BLaER1 (cell line): ENCODE measurements around the gene SLC24A3.
A peak's percentile ranks its signal among the peaks of the same experiment; 100 is the strongest.
"Not testable (repeated sequence)": the region's sequence is repeated elsewhere in the genome, so short reads cannot be mapped to it uniquely, and the experiment has no call there.

Experiments
- H3K27ac ChIP-seq: shearing (Covaris generic); formaldehyde crosslinking; 2 replicates; pipeline ENCODE4 v1.8.1; 2022
- H3K27me3 ChIP-seq: shearing (Covaris generic); formaldehyde crosslinking; 2 replicates; pipeline ENCODE4 v1.8.1; 2022
- H3K36me3 ChIP-seq: shearing (Covaris generic); formaldehyde crosslinking; 2 replicates; pipeline ENCODE4 v1.8.1; 2022
- H3K4me1 ChIP-seq: shearing (Covaris generic); formaldehyde crosslinking; 2 replicates; pipeline ENCODE4 v1.8.1; 2022
- H3K4me2 ChIP-seq: shearing (Covaris generic); formaldehyde crosslinking; 2 replicates; pipeline ENCODE4 v1.8.1; 2022
- H3K4me3 ChIP-seq: shearing (Covaris generic); formaldehyde crosslinking; 2 replicates; pipeline ENCODE4 v1.8.1; 2022
- H3K9ac ChIP-seq: shearing (Covaris generic); formaldehyde crosslinking; 2 replicates; pipeline ENCODE4 v1.8.1; 2022
- H3K9me3 ChIP-seq: shearing (Covaris generic); formaldehyde crosslinking; 2 replicates; pipeline ENCODE4 v1.8.1; 2022
- H4K20me1 ChIP-seq: shearing (Covaris generic); formaldehyde crosslinking; 2 replicates; pipeline ENCODE4 v1.8.1; 2022
- Cebpa-rat ChIP-seq: shearing (Covaris generic); IDR thresholded peaks from 2 replicates; pipeline ENCODE4 v1.8.1; 2022

Gene SLC24A3

DNA sequence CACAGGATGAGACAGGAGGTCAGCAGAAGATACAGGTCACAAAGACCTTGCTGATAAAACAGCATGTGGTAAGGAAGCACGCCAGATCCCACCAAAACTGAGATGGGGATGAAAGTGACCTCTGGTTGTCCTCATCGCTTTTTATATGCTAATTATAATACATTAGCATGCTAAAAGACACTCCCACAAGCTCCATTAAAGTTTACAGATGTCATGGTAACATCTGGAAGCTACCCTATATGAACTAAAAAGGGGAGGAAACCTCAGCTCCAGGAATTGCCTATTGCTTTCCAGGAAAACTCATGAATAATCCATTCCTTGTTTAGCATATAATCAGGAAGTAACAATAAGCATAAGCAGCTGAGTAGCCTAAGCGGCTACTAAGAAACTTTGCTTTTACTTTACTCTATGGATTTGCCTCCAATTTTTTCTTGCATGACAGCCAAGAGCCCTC is 537.2 kb downstream of the SLC24A3 start:
- H3K9ac ChIP-seq: no peak overlapping the region
- H3K27me3 ChIP-seq: no peaks in the 10 kb centered on the region
- peaks cover 14% of the 10 kb centered on the region; the same call in 1 of the 2 replicates for H3K9me3 ChIP-seq
- H3K4me2 ChIP-seq: no peak overlapping the region
- H3K4me3 ChIP-seq: no peak overlapping the region
- no peak for TF ChIP-seq Cebpa-rat
- H3K4me1 ChIP-seq: peaks cover 16% of the 10 kb centered on the region
- no peaks in the 10 kb centered on the region for H3K36me3 ChIP-seq
- H4K20me1 ChIP-seq: no peaks in the 10 kb centered on the region
- H3K27ac ChIP-seq: no peak overlapping the region

DNA sequence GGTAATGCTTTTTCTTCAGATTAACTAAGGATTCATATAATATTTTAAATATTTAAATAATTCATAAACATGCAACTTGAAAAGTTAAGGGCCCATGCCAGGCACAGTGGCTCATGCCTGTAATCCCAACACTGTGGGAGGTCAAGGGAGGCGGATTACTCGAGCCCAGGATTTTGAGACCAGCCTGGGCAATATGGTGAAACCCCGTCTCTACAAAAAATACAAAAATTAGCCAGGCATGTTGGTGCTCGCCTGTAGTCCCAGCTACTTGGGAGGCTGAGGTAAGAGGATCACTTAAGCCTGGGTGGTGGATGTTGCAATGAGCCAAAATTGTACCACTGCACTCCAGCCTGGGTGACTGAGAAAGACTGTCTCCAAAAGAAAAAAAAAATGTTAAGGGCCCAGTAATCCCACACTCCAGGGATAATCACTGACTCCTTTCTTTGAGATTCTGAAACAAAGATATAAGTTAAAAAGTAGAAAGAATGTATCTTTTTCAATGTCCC is 537.7 kb downstream of the SLC24A3 start:
- Histone ChIP-seq H3K27me3 (no peaks in the 10 kb centered on the region), H3K9me3 (peaks cover 8% of the 10 kb centered on the region; the same call in 1 of the 2 replicates), H3K36me3 (no peaks in the 10 kb centered on the region), H3K4me3 (no peak overlapping the region), H3K4me2 (no peak overlapping the region), H3K27ac (no peak overlapping the region), H3K9ac (no peak overlapping the region), H3K4me1 (peaks cover 16% of the 10 kb centered on the region), H4K20me1 (no peaks in the 10 kb centered on the region)
- TF ChIP-seq Cebpa-rat: no peak

GRCh38 chr20:19750907-19751636 is 538.6 kb downstream of the SLC24A3 start:
- Histone ChIP-seq H3K4me3 (no peak overlapping the region), H3K9ac (peak overlapping the region; percentile 39; the same call in 1 of the 2 replicates), H3K36me3 (no peaks in the 10 kb centered on the region), H4K20me1 (no peaks in the 10 kb centered on the region), H3K9me3 (no peaks in the 10 kb centered on the region; the same call in 1 of the 2 replicates), H3K27ac (peak overlapping the region; percentile 57), H3K4me1 (peaks cover 16% of the 10 kb centered on the region), H3K4me2 (peak overlapping the region; percentile 59), H3K27me3 (no peaks in the 10 kb centered on the region)
- no peak for TF ChIP-seq Cebpa-rat

GRCh38 chr20:19754201-19754600 is 541.8 kb downstream of the SLC24A3 start:
- H3K4me1 ChIP-seq: peaks cover 37% of the 10 kb centered on the region
- not testable (repeated sequence) for H3K9ac ChIP-seq, H4K20me1 ChIP-seq, H3K27me3 ChIP-seq, H3K4me2 ChIP-seq, H3K27ac ChIP-seq, H3K4me3 ChIP-seq, H3K36me3 ChIP-seq, H3K9me3 ChIP-seq

- peak overlapping the region; percentile 100 for H3K4me2 ChIP-seq
- H3K9ac ChIP-seq: peak overlapping the region; percentile 81
- peak overlapping the region; percentile 78 for H3K4me3 ChIP-seq
Measured at GRCh38 chr20:19756761-19757486, 544.5 kb downstream of the SLC24A3 start.

DNA sequence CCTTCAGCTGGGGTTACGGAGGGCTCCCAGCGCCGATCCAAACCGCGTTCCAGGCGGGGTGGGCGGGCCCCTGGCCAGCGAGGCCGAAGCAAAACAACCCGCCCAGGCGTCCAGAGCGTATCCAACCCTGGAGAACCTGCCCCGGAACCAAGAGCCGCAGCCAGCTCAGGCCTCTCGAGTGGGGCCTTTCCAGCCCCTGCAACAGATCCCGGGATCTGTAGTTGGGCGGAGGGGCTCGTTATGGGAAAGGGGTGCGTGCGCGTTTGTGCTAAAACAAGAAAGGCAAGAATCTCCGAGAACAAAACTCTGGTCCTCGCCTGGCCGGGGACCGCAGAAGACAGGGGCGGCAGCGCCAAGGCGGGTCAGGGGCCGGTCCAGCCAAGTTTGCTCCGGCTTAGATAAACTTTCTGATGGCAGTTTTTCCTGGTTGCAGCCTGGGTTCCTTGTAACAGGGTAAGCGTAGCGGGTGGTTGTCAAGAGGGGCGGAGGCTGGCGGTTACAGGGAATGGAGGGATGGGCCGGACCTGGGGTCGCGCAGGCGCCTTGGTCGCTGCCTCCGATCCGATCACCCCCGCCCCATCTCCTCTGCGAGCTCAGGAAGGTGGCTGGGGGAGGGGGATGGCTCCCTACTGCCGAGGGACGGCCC is 545.2 kb downstream of the SLC24A3 start:
- peak overlapping the region; percentile 83 for H3K27ac ChIP-seq
- no peaks in the 10 kb centered on the region for H3K36me3 ChIP-seq
- peaks cover 44% of the 10 kb centered on the region for H3K4me1 ChIP-seq
- no peak for TF ChIP-seq Cebpa-rat
- peak overlapping the region; percentile 78 for H3K4me3 ChIP-seq
- H3K4me2 ChIP-seq: peak overlapping the region; percentile 100
- peak overlapping the region; percentile 81 for H3K9ac ChIP-seq
- H3K27me3 ChIP-seq: no peaks in the 10 kb centered on the region
- no peaks in the 10 kb centered on the region for H3K9me3 ChIP-seq
- H4K20me1 ChIP-seq: peaks cover 36% of the 10 kb centered on the region

More at GRCh38 chr20:19756761-19757486, 544.5 kb downstream of the SLC24A3 start:
- Histone ChIP-seq H3K4me1 (peaks cover 38% of the 10 kb centered on the region), H3K9me3 (no peaks in the 10 kb centered on the region), H3K27me3 (no peaks in the 10 kb centered on the region), H3K36me3 (no peaks in the 10 kb centered on the region), H3K27ac (peak overlapping the region; percentile 83), H4K20me1 (peaks cover 31% of the 10 kb centered on the region)
- TF ChIP-seq Cebpa-rat: no peak

DNA sequence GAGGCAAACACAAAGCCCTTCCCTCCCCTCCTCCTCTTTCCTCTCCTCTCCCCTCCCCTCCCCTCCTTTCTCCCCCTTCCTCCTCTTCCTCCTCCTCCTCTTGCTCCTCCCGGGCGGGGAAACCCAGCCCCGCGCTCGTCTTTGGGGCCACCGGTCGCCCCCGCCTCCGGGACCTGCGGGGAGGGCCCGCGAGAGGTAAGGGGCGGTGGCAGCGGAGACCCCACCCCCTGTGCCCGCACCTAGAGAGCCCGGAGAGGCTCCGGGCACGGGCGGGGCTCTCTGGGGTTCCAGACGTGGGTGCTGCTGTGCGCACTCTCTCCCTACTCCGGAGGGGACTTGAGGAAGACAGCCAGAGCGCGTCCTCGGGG is 545.7 kb downstream of the SLC24A3 start, which contains the start of gene RIN2:
Gene RIN2 (plus strand): TSS at position 126 of the 368 bp plus-strand sequence. CDS start 131,344 bp downstream, outside the sequence.
- H3K36me3 ChIP-seq: no peaks in the 10 kb centered on the region
- TF ChIP-seq Cebpa-rat: no peak
- peak within 1 kb of the TSS; percentile 83 for H3K27ac ChIP-seq
- peak within 1 kb of the TSS; percentile 78 for H3K4me3 ChIP-seq
- peak within 1 kb of the TSS; percentile 81 for H3K9ac ChIP-seq
- H3K4me1 ChIP-seq: peaks cover 44% of the 10 kb centered on the region
- H3K27me3 ChIP-seq: no peaks in the 10 kb centered on the region
- peaks cover 36% of the 10 kb centered on the region for H4K20me1 ChIP-seq
- no peaks in the 10 kb centered on the region for H3K9me3 ChIP-seq
- H3K4me2 ChIP-seq: peak within 1 kb of the TSS; percentile 100

- peaks cover 44% of the 10 kb centered on the region for H3K4me1 ChIP-seq
- TF ChIP-seq Cebpa-rat: no peak
- peak overlapping the region; percentile 78 for H3K4me3 ChIP-seq
- peak overlapping the region; percentile 81 for H3K9ac ChIP-seq
- H3K36me3 ChIP-seq: no peaks in the 10 kb centered on the region
- H3K9me3 ChIP-seq: no peaks in the 10 kb centered on the region
- peak overlapping the region; percentile 100 for H3K4me2 ChIP-seq
- H4K20me1 ChIP-seq: peaks cover 36% of the 10 kb centered on the region
- H3K27ac ChIP-seq: peak overlapping the region; percentile 83
- no peaks in the 10 kb centered on the region for H3K27me3 ChIP-seq
Measured at GRCh38 chr20:19758501-19759331, 546.3 kb downstream of the SLC24A3 start.

DNA sequence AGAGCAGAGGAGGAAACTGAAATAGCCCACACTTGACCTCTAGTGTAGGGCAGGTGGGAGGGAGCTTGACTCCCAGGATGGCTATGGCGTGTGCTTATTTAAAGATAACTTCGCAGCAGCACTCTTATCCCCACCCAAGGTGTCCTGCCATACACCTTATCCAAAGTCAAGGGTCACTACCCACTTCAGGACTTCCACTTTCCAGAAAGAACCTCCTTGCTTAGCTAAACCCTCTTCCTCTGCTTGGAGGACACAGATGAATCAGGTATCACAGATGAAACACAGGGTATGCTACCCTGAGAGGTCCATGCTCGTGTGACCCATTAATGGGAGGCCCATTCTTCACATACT is 547.9 kb downstream of the SLC24A3 start:
- no peaks in the 10 kb centered on the region for H3K9me3 ChIP-seq
- no peak overlapping the region for H3K27ac ChIP-seq
- no peaks in the 10 kb centered on the region for H3K27me3 ChIP-seq
- no peak for TF ChIP-seq Cebpa-rat
- no peak overlapping the region for H3K4me3 ChIP-seq
- H3K36me3 ChIP-seq: no peaks in the 10 kb centered on the region
- no peak overlapping the region for H3K4me2 ChIP-seq
- H3K9ac ChIP-seq: no peak overlapping the region
- peaks cover 36% of the 10 kb centered on the region for H4K20me1 ChIP-seq
- peaks cover 44% of the 10 kb centered on the region for H3K4me1 ChIP-seq
